ENCODE measurements around the gene ZNF326. TPM values are rescaled to one million over a fixed set of nuclear protein-coding genes. Genes with fewer than 3 reads are reported as not detected.

ZNF326 gene
- 10 to 100 TPM; 14.9 to 15.5 TPM for total RNA-seq

- Mint-ChIP-seq H3K4me3 (peak within 1 kb of the TSS; percentile 99), H3K9me3 (no peaks in the 10 kb centered on the region), H3K4me1 (peaks cover 38% of the 10 kb centered on the region), H3K27me3 (peaks cover 10% of the 10 kb centered on the region), H3K27ac (peak within 1 kb of the TSS; percentile 95), H3K36me3 (ENCODE audit: low read depth) (peaks cover 21% of the 10 kb centered on the region)
- ChIA-PET CTCF (no interaction called here), POLR2A (interaction anchor here (0.9 to 1.1 kb wide), 3 partner anchors 140 to 384 kb away, joined by 3 to 5 read pairs (median 4); no protein-coding TSS in a partner anchor)
- peak; percentile 95 for DNase-seq
Observed at GRCh38 chr1:89994805-89995597, at the start of gene ZNF326. ZNF326 (plus strand) TSS chr1:89995110; CDS start chr1:89995258, 148 bp downstream.

- CTCF ChIA-PET, result interaction anchor here (2.0 kb wide), 1 partner anchor 103 kb away, joined by 6 read pairs; no protein-coding TSS in a partner anchor
- Mint-ChIP-seq H3K4me1 (peaks cover 11% of the 10 kb centered on the region), H3K9me3 (no peaks in the 10 kb centered on the region), H3K27ac (no peak overlapping the region), H3K27me3 (no peaks in the 10 kb centered on the region), H3K4me3 (no peak overlapping the region), H3K36me3 (ENCODE audit: low read depth) (no peaks in the 10 kb centered on the region)
- DNase-seq, result no peak
- POLR2A ChIA-PET, result no interaction called here
Observed at GRCh38 chr1:89945852-89946476, 48.9 kb upstream of the ZNF326 start.

- Mint-ChIP-seq H3K9me3 (no peaks in the 10 kb centered on the region), H3K27ac (no peak overlapping the region), H3K4me3 (no peak overlapping the region), H3K27me3 (no peaks in the 10 kb centered on the region), H3K36me3 (ENCODE audit: low read depth) (no peaks in the 10 kb centered on the region), H3K4me1 (peaks cover 11% of the 10 kb centered on the region)
- POLR2A ChIA-PET, result no interaction called here
- DNase-seq, result no peak
- CTCF ChIA-PET, result interaction anchor here (2.0 kb wide), 1 partner anchor 104 kb away, joined by 6 read pairs; no protein-coding TSS in a partner anchor
Observed at GRCh38 chr1:89946532-89946931, 48.4 kb upstream of the ZNF326 start.

- POLR2A ChIA-PET, result no interaction called here
- no peak overlapping the region for H3K4me3 Mint-ChIP-seq
Observed at GRCh38 chr1:89948722-89949345, 46.1 kb upstream of the ZNF326 start.

GRCh38 chr1:89949991-89950624 lies 44.8 kb upstream of the ZNF326 start:
- Mint-ChIP-seq H3K4me3 (no peak overlapping the region), H3K4me1 (peaks cover 28% of the 10 kb centered on the region), H3K27ac (no peak overlapping the region), H3K36me3 (ENCODE audit: low read depth) (no peaks in the 10 kb centered on the region), H3K9me3 (no peaks in the 10 kb centered on the region), H3K27me3 (no peaks in the 10 kb centered on the region)
- ChIA-PET POLR2A (no interaction called here), CTCF (interaction anchor here (0.7 to 1.0 kb wide), 2 partner anchors 10 to 13 kb away, joined by 3 read pairs; no protein-coding TSS in a partner anchor)
- DNase-seq, result no peak

More at GRCh38 chr1:89948722-89949345, 46.1 kb upstream of the ZNF326 start:
- H3K4me1 Mint-ChIP-seq, result peaks cover 23% of the 10 kb centered on the region
- CTCF ChIA-PET, result interaction anchor here (0.7 kb wide), 1 partner anchor 35 kb away, joined by 3 read pairs; no protein-coding TSS in a partner anchor
- no peak overlapping the region for H3K27ac Mint-ChIP-seq
- H3K27me3 Mint-ChIP-seq, result no peaks in the 10 kb centered on the region
- DNase-seq, result no peak
- no peaks in the 10 kb centered on the region for H3K9me3 Mint-ChIP-seq
- no peaks in the 10 kb centered on the region for H3K36me3 Mint-ChIP-seq (ENCODE audit: low read depth)

- Mint-ChIP-seq H3K36me3 (ENCODE audit: low read depth) (no peaks in the 10 kb centered on the region), H3K4me3 (no peak overlapping the region), H3K9me3 (no peaks in the 10 kb centered on the region), H3K27ac (no peak overlapping the region), H3K27me3 (no peaks in the 10 kb centered on the region), H3K4me1 (peaks cover 25% of the 10 kb centered on the region)
- no peak for DNase-seq
- ChIA-PET CTCF (interaction anchor here (0.7 to 1.0 kb wide), 2 partner anchors 11 to 13 kb away, joined by 3 read pairs; no protein-coding TSS in a partner anchor), POLR2A (no interaction called here)
Observed at GRCh38 chr1:89950703-89951102, 44.2 kb upstream of the ZNF326 start.

- Mint-ChIP-seq H3K4me3 (no peak overlapping the region), H3K27me3 (no peaks in the 10 kb centered on the region), H3K4me1 (peaks cover 22% of the 10 kb centered on the region), H3K36me3 (ENCODE audit: low read depth) (no peaks in the 10 kb centered on the region), H3K9me3 (no peaks in the 10 kb centered on the region), H3K27ac (no peak overlapping the region)
- POLR2A ChIA-PET, result interaction anchor here (0.8 to 1.0 kb wide), 2 partner anchors 108 to 130 kb away, joined by 3 to 4 read pairs; no protein-coding TSS in a partner anchor
- no peak for DNase-seq
- CTCF ChIA-PET, result interaction anchor here (0.6 to 1.4 kb wide), 6 partner anchors 10 to 594 kb away, joined by 3 to 4 read pairs (median 3); no protein-coding TSS in a partner anchor
Observed at GRCh38 chr1:89951766-89952604, 42.9 kb upstream of the ZNF326 start.

GRCh38 chr1:89952605-89953130 lies 42.2 kb upstream of the ZNF326 start:
- no peaks in the 10 kb centered on the region for H3K36me3 Mint-ChIP-seq (ENCODE audit: low read depth)
- no peaks in the 10 kb centered on the region for H3K9me3 Mint-ChIP-seq
- POLR2A ChIA-PET, result interaction anchor here (0.8 to 1.0 kb wide), 2 partner anchors 109 to 131 kb away, joined by 3 to 4 read pairs; no protein-coding TSS in a partner anchor
- peaks cover 28% of the 10 kb centered on the region for H3K4me1 Mint-ChIP-seq
- no peaks in the 10 kb centered on the region for H3K27me3 Mint-ChIP-seq
- CTCF ChIA-PET, result interaction anchor here (0.7 to 1.4 kb wide), 5 partner anchors 11 to 595 kb away, joined by 3 to 4 read pairs (median 3); no protein-coding TSS in a partner anchor
- no peak for DNase-seq
- H3K27ac Mint-ChIP-seq, result no peak overlapping the region
- H3K4me3 Mint-ChIP-seq, result no peak overlapping the region

- no peaks in the 10 kb centered on the region for H3K27me3 Mint-ChIP-seq
- H3K9me3 Mint-ChIP-seq, result no peaks in the 10 kb centered on the region
- CTCF ChIA-PET, result interaction anchor here (1.2 to 1.5 kb wide), 2 partner anchors 33 to 150 kb away, joined by 3 to 4 read pairs; no protein-coding TSS in a partner anchor
- POLR2A ChIA-PET, result no interaction called here
- peak overlapping the region; percentile 54 for H3K27ac Mint-ChIP-seq
- peaks cover 32% of the 10 kb centered on the region for H3K4me1 Mint-ChIP-seq
- H3K4me3 Mint-ChIP-seq, result no peak overlapping the region
- DNase-seq, result peak; percentile 42
- H3K36me3 Mint-ChIP-seq (ENCODE audit: low read depth), result no peaks in the 10 kb centered on the region
Observed at GRCh38 chr1:89953131-89953626, 41.7 kb upstream of the ZNF326 start.

- H3K27ac Mint-ChIP-seq, result no peak overlapping the region
- no peak overlapping the region for H3K4me3 Mint-ChIP-seq
- H3K4me1 Mint-ChIP-seq, result peaks cover 35% of the 10 kb centered on the region
- ChIA-PET POLR2A (interaction anchor here (0.7 kb wide), 1 partner anchor 23 kb away, joined by 3 read pairs; no protein-coding TSS in a partner anchor), CTCF (interaction anchor here (0.6 to 1.5 kb wide), 3 partner anchors 32 to 141 kb away, joined by 3 to 4 read pairs (median 3); no protein-coding TSS in a partner anchor)
- H3K9me3 Mint-ChIP-seq, result no peaks in the 10 kb centered on the region
- no peak for DNase-seq
- no peaks in the 10 kb centered on the region for H3K36me3 Mint-ChIP-seq (ENCODE audit: low read depth)
- no peaks in the 10 kb centered on the region for H3K27me3 Mint-ChIP-seq
Observed at GRCh38 chr1:89953929-89954328, 41.0 kb upstream of the ZNF326 start.

- ChIA-PET CTCF (interaction anchor here (0.7 to 1.5 kb wide), 2 partner anchors 32 to 141 kb away, joined by 3 to 4 read pairs; no protein-coding TSS in a partner anchor), POLR2A (no interaction called here)
- no peaks in the 10 kb centered on the region for H3K36me3 Mint-ChIP-seq (ENCODE audit: low read depth)
Observed at GRCh38 chr1:89954401-89954800, 40.5 kb upstream of the ZNF326 start.

More at GRCh38 chr1:89954401-89954800, 40.5 kb upstream of the ZNF326 start:
- no peak for DNase-seq
- Mint-ChIP-seq H3K27me3 (no peaks in the 10 kb centered on the region), H3K4me3 (no peak overlapping the region), H3K27ac (no peak overlapping the region), H3K9me3 (no peaks in the 10 kb centered on the region), H3K4me1 (peaks cover 35% of the 10 kb centered on the region)

Data from activated CD4-positive, alpha-beta memory T cell treated with anti-CD3 and anti-CD28 coated beads, Interleukin-2, amount 10 ng/mL, durations not matched to agents 7 days and 5 days (primary cell).